ENCODE measurements around the gene PTGFRN. TPM values are rescaled to one million over a fixed set of nuclear protein-coding genes. Genes with fewer than 3 reads are reported as not detected.

Gene PTGFRN
- total RNA-seq, result 47.6 and 76.2 TPM in 2 replicates

GRCh38 chr1:116909512-116910378 is at the start of gene PTGFRN:
TSS of gene PTGFRN (plus strand) at chr1:116909916. CDS start at chr1:116910204, 288 bp downstream.

GRCh38 chr1:117001254-117001927 is 91.7 kb downstream of the PTGFRN start, which contains the start of gene CD101:
TSS of gene CD101 (plus strand) at chr1:117001760. CDS start at chr1:117001818, 58 bp downstream.

Other genes starting within 250 kb of the PTGFRN start
- gene IGSF3, start 242.2 kb upstream of the PTGFRN start, total RNA-seq, result 13.7 and 30.8 TPM in 2 replicates
- not detected in 2 replicates for gene CD2, start 155.5 kb upstream of the PTGFRN start, total RNA-seq
- gene CD101, start 91.8 kb downstream of the PTGFRN start, total RNA-seq, result 0.38 and 1.6 TPM in 2 replicates
- gene TTF2, start 150.4 kb downstream of the PTGFRN start, total RNA-seq, result 8.1 and 26.6 TPM in 2 replicates
- 3.3 and 9.9 TPM in 2 replicates for gene TRIM45, start 211.8 kb downstream of the PTGFRN start, total RNA-seq